GM18505 (cell line): ENCODE measurements around the gene PPP2R2D.

Source experiments
- ATAC-seq: cut with Tn5 transposase; IDR thresholded peaks from one replicate; pipeline ENCODE4 v1.9.1; 2021; ENCODE audit not compliant: unreplicated experiment
- POLR2A ChIP-seq: IDR thresholded peaks from 4 replicates; pipeline ENCODE4 v1.6.1; 2011; ENCODE audit warnings: borderline replicate concordance; ENCODE audit not compliant: insufficient read depth, insufficient read length; ENCODE audit errors: extremely low read depth

Gene PPP2R2D

GRCh38 chr10:131888186-131888604 is 12.6 kb upstream of the PPP2R2D start:
- no peak for TF ChIP-seq POLR2A
- no peak for ATAC-seq

GRCh38 chr10:131889755-131890154 is 11.1 kb upstream of the PPP2R2D start:
- TF ChIP-seq POLR2A = no peak
- no peak for ATAC-seq

- no peak for ATAC-seq
- TF ChIP-seq POLR2A = no peak
Observed at GRCh38 chr10:131890276-131891195, 10.3 kb upstream of the PPP2R2D start.

GRCh38 chr10:131891196-131891928 is 9.4 kb upstream of the PPP2R2D start:
- TF ChIP-seq POLR2A = no peak
- no peak for ATAC-seq

GRCh38 chr10:131891929-131892805 is 8.6 kb upstream of the PPP2R2D start:
- no peak for ATAC-seq
- TF ChIP-seq POLR2A = no peak

- TF ChIP-seq POLR2A = no peak
- no peak for ATAC-seq
Observed at GRCh38 chr10:131892806-131893675, 7.8 kb upstream of the PPP2R2D start.

- no peak for ATAC-seq
- no peak for TF ChIP-seq POLR2A
Observed at GRCh38 chr10:131895116-131895515, 5.7 kb upstream of the PPP2R2D start.

DNA sequence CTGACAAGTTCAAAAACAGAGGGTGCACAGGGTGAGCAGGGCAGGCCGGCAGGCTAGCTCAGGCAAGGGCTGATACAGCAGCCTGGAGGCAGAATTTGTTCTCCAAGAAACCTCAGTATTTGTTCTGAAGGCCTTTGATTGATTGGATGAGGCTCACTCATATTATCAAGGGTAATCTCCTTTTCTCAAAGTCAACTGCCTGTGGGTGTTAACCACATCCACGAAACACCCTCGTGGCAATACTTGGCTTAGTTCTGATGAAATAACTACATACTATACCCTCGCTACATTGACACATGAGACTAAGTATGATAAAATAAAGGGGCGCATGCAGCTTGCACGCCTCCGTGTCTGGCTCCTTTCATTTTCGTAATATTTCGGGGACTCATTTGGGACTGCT is 4.4 kb upstream of the PPP2R2D start:
- no peak for ATAC-seq
- TF ChIP-seq POLR2A = no peak

GRCh38 chr10:131897297-131897899 is 3.4 kb upstream of the PPP2R2D start:
- no peak for ATAC-seq
- no peak for TF ChIP-seq POLR2A

GRCh38 chr10:131898061-131898460 is 2.7 kb upstream of the PPP2R2D start:
- ATAC-seq = no peak
- no peak for TF ChIP-seq POLR2A

GRCh38 chr10:131898713-131899112 is 2.1 kb upstream of the PPP2R2D start:
- ATAC-seq = no peak
- no peak for TF ChIP-seq POLR2A
